ENCODE measurements around the gene KATNB1. TPM values are rescaled to one million over a fixed set of nuclear protein-coding genes. Genes with fewer than 3 reads are reported as not detected.

KATNB1 gene
- total and polyA plus RNA-seq, 2 experiments from 2014 or later: 31.4 to 65.9 TPM

- Histone ChIP-seq H3K9me2 (ENCODE audit: insufficient read depth) (no peaks in the 10 kb centered on the region), H3K4me2 (no peak overlapping the region), H3K4me1 (ENCODE audit: insufficient read depth) (no peaks in the 10 kb centered on the region), H2AFZ (peak overlapping the region; percentile 56; the same call in 1 of the 2 replicates), H3K4me3 (no peak overlapping the region), H3F3A (replicated peaks; ENCODE audit: low read depth) (no peaks in the 10 kb centered on the region), H3K79me2 (replicated peaks; ENCODE audit: insufficient read depth) (no peaks in the 10 kb centered on the region), H4K20me1 (replicated peaks; ENCODE audit: insufficient read depth) (no peaks in the 10 kb centered on the region), H3K27ac (ENCODE audit: low read depth) (no peak overlapping the region), H3K36me3 (ENCODE audit: insufficient read depth) (no peaks in the 10 kb centered on the region), H3K27me3 (ENCODE audit: insufficient read depth) (no peaks in the 10 kb centered on the region)
- TF ChIP-seq ZNF114 (CRISPR knock-in tag; IDR thresholded peaks at IDR 0.05) (no peak), STAT1 (IDR thresholded peaks at IDR 0.05; ENCODE audit: unreplicated experiment) (no peak)
- no peaks in the 10 kb centered on the region for H3K9me3 Mint-ChIP-seq
- peaks cover 9% of the 10 kb centered on the region for H3K27me3 Mint-ChIP-seq (ENCODE audit: insufficient read depth, low read depth, poor library complexity)
- H3K36me3 Mint-ChIP-seq (ENCODE audit: low read depth): no peaks in the 10 kb centered on the region
- no peak for DNase-seq (ENCODE audit: low spot score)
- H3K27ac Mint-ChIP-seq: no peak overlapping the region
- H3K4me1 Mint-ChIP-seq: no peaks in the 10 kb centered on the region
- H3K4me3 Mint-ChIP-seq: no peak overlapping the region
- ATAC-seq: no peak
Observed at GRCh38 chr16:57725554-57725953, 10.0 kb upstream of the KATNB1 start.

- Histone ChIP-seq H3K36me3 (ENCODE audit: insufficient read depth) (no peaks in the 10 kb centered on the region), H4K20me1 (replicated peaks; ENCODE audit: insufficient read depth) (no peaks in the 10 kb centered on the region), H3K27ac (ENCODE audit: low read depth) (no peak overlapping the region), H3K9me2 (ENCODE audit: insufficient read depth) (no peaks in the 10 kb centered on the region), H3K79me2 (replicated peaks; ENCODE audit: insufficient read depth) (no peaks in the 10 kb centered on the region), H3K4me1 (ENCODE audit: insufficient read depth) (no peaks in the 10 kb centered on the region), H3K4me2 (no peak overlapping the region), H3K4me3 (no peak overlapping the region), H3F3A (replicated peaks; ENCODE audit: low read depth) (no peaks in the 10 kb centered on the region), H3K27me3 (ENCODE audit: insufficient read depth) (no peaks in the 10 kb centered on the region), H2AFZ (peak overlapping the region; percentile 56; the same call in 1 of the 2 replicates)
- Mint-ChIP-seq H3K4me3 (no peak overlapping the region), H3K36me3 (ENCODE audit: low read depth) (no peaks in the 10 kb centered on the region), H3K4me1 (no peaks in the 10 kb centered on the region), H3K27ac (no peak overlapping the region), H3K27me3 (ENCODE audit: insufficient read depth, low read depth, poor library complexity) (peaks cover 9% of the 10 kb centered on the region), H3K9me3 (no peaks in the 10 kb centered on the region)
- no peak for DNase-seq (ENCODE audit: low spot score)
- TF ChIP-seq ZNF331 (CRISPR knock-in tag; IDR thresholded peaks at IDR 0.05; ENCODE audit: low read depth) (no peak), ZNF462 (CRISPR knock-in tag; IDR thresholded peaks at IDR 0.05) (no peak), CREB1 (CRISPR knock-in tag; IDR thresholded peaks at IDR 0.05; ENCODE audit: low read depth) (no peak), CTCF (conservative IDR thresholded peaks at IDR 0.05; ENCODE audit: low read depth in 2 of 2) (no peak)
- ATAC-seq: no peak
Observed at GRCh38 chr16:57725976-57726375, 9.6 kb upstream of the KATNB1 start.

Measured in GM23338 (cell line).